Neural progenitor cell (in vitro differentiated cells): ENCODE measurements around the gene IFRD1.

Experiments used
- CTCF ChIP-seq: fragments of 200-600 bp; sonication (generic); IDR thresholded peaks from 2 replicates; pipeline ENCODE4 v1.5.1; 2017; ENCODE audit warnings: antibody characterized with exemption, mild to moderate bottlenecking
- EZH2 ChIP-seq: fragments of 200-600 bp; sonication (generic); IDR thresholded peaks from 2 replicates; pipeline ENCODE4 v1.6.1; 2017; ENCODE audit warnings: antibody characterized with exemption, mild to moderate bottlenecking, moderate library complexity
- EZH2phosphoT487 ChIP-seq: fragments of 200-600 bp; sonication (generic); IDR thresholded peaks from 2 replicates; pipeline ENCODE4 v1.6.1; 2017; ENCODE audit warnings: antibody characterized with exemption

- no peak for TF ChIP-seq CTCF
- no peak for TF ChIP-seq EZH2phosphoT487
- TF ChIP-seq EZH2: no peak
Observed at GRCh38 chr7:112430649-112431048, 19.6 kb upstream of the IFRD1 start.
